Stimulated activated CD4-positive, alpha-beta T cell treated with anti-CD3 and anti-CD28 coated beads, Interleukin-12 subunit alpha, Interleukin-12 subunit beta, amount 100 ng/mL, for 48 hours (primary cell): Measurements from ENCODE around the gene CDCA3.
A peak's percentile ranks its signal among the peaks of the same experiment; 100 is the strongest.
"Not testable (repeated sequence)": the region's sequence is repeated elsewhere in the genome, so short reads cannot be mapped to it uniquely, and the experiment has no call there.

Experiments
- DNase-seq, 3 donors: peaks; one replicate each; pipeline ENCODE4 v3.0.0-alpha.2; 2020; ENCODE audit warnings: low read depth in 2 of 3, low spot score in 1 of 3

The CDCA3 gene

GRCh38 chr12:6872073-6873048 lies 21.3 kb upstream of the CDCA3 start:
- DNase-seq, result peak; percentile 67 to 85 (median 78)

GRCh38 chr12:6871052-6871957 lies 20.2 kb upstream of the CDCA3 start:
- peak in 2 of 3 donors; percentile 35 to 47 for DNase-seq

- DNase-seq, result not testable (repeated sequence)
Observed at GRCh38 chr12:6870304-6870703, 19.2 kb upstream of the CDCA3 start.

GRCh38 chr12:6869049-6870021 lies 18.2 kb upstream of the CDCA3 start:
- DNase-seq, result peak; percentile 74 to 88 (median 75)

GRCh38 chr12:6868211-6869048 lies 17.3 kb upstream of the CDCA3 start:
- DNase-seq, result no peak

GRCh38 chr12:6867413-6868210 lies 16.5 kb upstream of the CDCA3 start, which contains the start of gene TPI1:
Gene TPI1 (plus strand): TSS chr12:6867531. CDS start chr12:6867567, 36 bp downstream.
- peak; percentile 68 to 78 (median 74) for DNase-seq

GRCh38 chr12:6866920-6867412 lies 15.9 kb upstream of the CDCA3 start:
- DNase-seq, result no peak

GRCh38 chr12:6866163-6866919 lies 15.3 kb upstream of the CDCA3 start:
- no peak for DNase-seq

GRCh38 chr12:6865307-6865706 lies 14.2 kb upstream of the CDCA3 start:
- not testable (repeated sequence) for DNase-seq

- DNase-seq, result no peak
Observed at GRCh38 chr12:6863586-6864321, 12.7 kb upstream of the CDCA3 start.

- no peak for DNase-seq
Observed at GRCh38 chr12:6863033-6863432, 11.9 kb upstream of the CDCA3 start.

- DNase-seq, result no peak
Observed at GRCh38 chr12:6861391-6861790, 10.3 kb upstream of the CDCA3 start.

GRCh38 chr12:6860942-6861341 lies 9.9 kb upstream of the CDCA3 start:
- DNase-seq, result no peak

- no peak for DNase-seq
Observed at GRCh38 chr12:6860116-6860515, 9.0 kb upstream of the CDCA3 start.

- DNase-seq, result no peak
Observed at GRCh38 chr12:6858799-6859198, 7.7 kb upstream of the CDCA3 start.

GRCh38 chr12:6855322-6855721 lies 4.2 kb upstream of the CDCA3 start:
- DNase-seq, result no peak

- DNase-seq, result no peak
Observed at GRCh38 chr12:6854036-6854435, 3.0 kb upstream of the CDCA3 start.
